ENCODE data around the gene USP13.
A peak's percentile ranks its signal among the peaks of the same experiment; 100 is the strongest.
"Not testable (repeated sequence)": the region's sequence is repeated elsewhere in the genome, so short reads cannot be mapped to it uniquely, and the experiment has no call there.

Gene USP13

GRCh38 chr3:179658606-179659005 lies 5.8 kb downstream of the USP13 start:
- DNase-seq (ENCODE audit: low spot score), result no peak

- no peak for DNase-seq (ENCODE audit: low spot score)
Observed at GRCh38 chr3:179660872-179661271, 8.0 kb downstream of the USP13 start.

- DNase-seq (ENCODE audit: low spot score), result no peak
Observed at GRCh38 chr3:179661777-179662176, 8.9 kb downstream of the USP13 start.

- no peak for DNase-seq (ENCODE audit: low spot score)
Observed at GRCh38 chr3:179663093-179663492, 10.3 kb downstream of the USP13 start.

- DNase-seq (ENCODE audit: low spot score), result no peak
Observed at GRCh38 chr3:179666030-179666429, 13.2 kb downstream of the USP13 start.

GRCh38 chr3:179666436-179667035 lies 13.7 kb downstream of the USP13 start:
- DNase-seq (ENCODE audit: low spot score), result no peak

GRCh38 chr3:179668429-179668828 lies 15.6 kb downstream of the USP13 start:
- no peak for DNase-seq (ENCODE audit: low spot score)

- DNase-seq (ENCODE audit: low spot score), result no peak
Observed at GRCh38 chr3:179670311-179670710, 17.5 kb downstream of the USP13 start.

- DNase-seq (ENCODE audit: low spot score), result no peak
Observed at GRCh38 chr3:179671309-179671708, 18.5 kb downstream of the USP13 start.

GRCh38 chr3:179671747-179672242 lies 19.0 kb downstream of the USP13 start:
- no peak for DNase-seq (ENCODE audit: low spot score)

GRCh38 chr3:179672918-179673317 lies 20.1 kb downstream of the USP13 start:
- DNase-seq (ENCODE audit: low spot score), result no peak

GRCh38 chr3:179673523-179673922 lies 20.7 kb downstream of the USP13 start:
- no peak for DNase-seq (ENCODE audit: low spot score)

- DNase-seq (ENCODE audit: low spot score), result no peak
Observed at GRCh38 chr3:179676081-179676480, 23.2 kb downstream of the USP13 start.

- no peak for DNase-seq (ENCODE audit: low spot score)
Observed at GRCh38 chr3:179677884-179678283, 25.0 kb downstream of the USP13 start.

GRCh38 chr3:179681492-179682263 lies 28.8 kb downstream of the USP13 start:
- no peak for DNase-seq (ENCODE audit: low spot score)

GRCh38 chr3:179682426-179683080 lies 29.7 kb downstream of the USP13 start:
- DNase-seq (ENCODE audit: low spot score), result no peak

GRCh38 chr3:179683286-179683685 lies 30.4 kb downstream of the USP13 start:
- not testable (repeated sequence) for DNase-seq (ENCODE audit: low spot score)

GRCh38 chr3:179687967-179688535 lies 35.2 kb downstream of the USP13 start:
- no peak for DNase-seq (ENCODE audit: low spot score)

GRCh38 chr3:179688850-179689249 lies 36.0 kb downstream of the USP13 start:
- peak; percentile 16 for DNase-seq (ENCODE audit: low spot score)

GRCh38 chr3:179694731-179695130 lies 41.9 kb downstream of the USP13 start:
- DNase-seq (ENCODE audit: low spot score), result no peak

GRCh38 chr3:179695672-179696313 lies 43.0 kb downstream of the USP13 start:
- DNase-seq (ENCODE audit: low spot score), result no peak

GRCh38 chr3:179697736-179698332 lies 45.0 kb downstream of the USP13 start:
- no peak for DNase-seq (ENCODE audit: low spot score)
